Adrenal gland (tissue), 12 donors: Measurements from ENCODE around the gene OR6M1. TPM values are rescaled to one million over a fixed set of nuclear protein-coding genes. Genes with fewer than 3 reads are reported as not detected.

Experiments
- DNase-seq, 7 donors: peaks; one replicate each; pipeline ENCODE4 v3.0.0-alpha.2; 2019 to 2020
- H3K27ac ChIP-seq, 5 donors: fragments of 200-600 bp; sonication (generic) in 4 of 5; 1 replicate in 3 of 5; 2 replicates in 2 of 5; pipeline versions ENCODE4 v1.5.1 to v1.8.0; 2016 to 2020; ENCODE audit warnings: mild to moderate bottlenecking in 1 of 5
- H3K27me3 ChIP-seq: fragments of 200-600 bp; 2 replicates; pipeline ENCODE4 v1.8.0; 2021
- H3K36me3 ChIP-seq, 2 donors: fragments of 200-600 bp; replicated peaks in 1 of 2; 1 replicate in 1 of 2; 2 replicates in 1 of 2; pipeline versions ENCODE4 v1.5.1 to v1.8.0; 2018 to 2022
- H3K4me1 ChIP-seq, 2 donors: fragments of 200-600 bp; replicated peaks in 1 of 2; 1 replicate in 1 of 2; 2 replicates in 1 of 2; pipeline versions ENCODE4 v1.5.1 to v1.8.0; 2018 to 2021
- H3K4me3 ChIP-seq, 4 donors: fragments of 200-600 bp; sonication (generic) in 3 of 4; one replicate each; pipeline ENCODE4 v1.5.1; 2016 to 2018
- H3K9me3 ChIP-seq, 3 donors: fragments of 200-600 bp; sonication (generic) in 1 of 3; replicated peaks in 1 of 3; 1 replicate in 2 of 3; 2 replicates in 1 of 3; pipeline versions ENCODE4 v1.5.1 to v1.8.0; 2016 to 2021
- CTCF ChIP-seq, 6 experiments: fragments of 450-650 bp in 4 of 6; fragments of 200-600 bp in 2 of 6; sonication (generic) in 1 of 6; IDR thresholded peaks; 1 replicate in 5 of 6; 2 replicates in 1 of 6; pipeline versions ENCODE4 v1.5.1 to v1.8.0; 2016 to 2021; ENCODE audit warnings: antibody characterized with exemption in 6 of 6, mild to moderate bottlenecking in 2 of 6, moderate library complexity in 1 of 6
- POLR2A ChIP-seq, 2 donors: fragments of 450-650 bp; IDR thresholded peaks; one replicate each; pipeline ENCODE4 v1.6.1; 2017; ENCODE audit warnings: antibody characterized with exemption in 2 of 2, mild to moderate bottlenecking in 2 of 2, moderate library complexity in 1 of 2
- WGBS, 4 donors: extraction: QIAGEN DNeasy Blood & Tissue Kit in 2 of 4; methylation state at CpG; one replicate each; pipeline versions ENCODE4 v1.1.5 to v1.1.7; 2013 to 2017; 5-methylcytosine and 5-hydroxymethylcytosine counted together
- intact Hi-C, 2 donors: fragments of 100-400 bp; cut with DNase I; formaldehyde crosslinking; loops; one replicate each; pipeline versions ENCODE4 v1.14.1 to v1.15.0; 2022 to 2023
- polyA plus RNA-seq, 3 donors: library from polyadenylated mRNA; stranded (reverse); fragments of 200-250 nt in 2 of 3; fragments of 350-450 nt in 1 of 3; fragmentation: Illumina TruSeq in 1 of 3; extraction: RNeasy Lipid Tissue Mini Kit (QIAGEN cat#74804) in 1 of 3; gene quantifications; one replicate each; pipeline ENCODE4 v1.2.3, GENCODE V29; 2013 to 2014
- total RNA-seq, 9 donors: library from RNA; depleted of rRNA in 4 of 9; stranded (reverse); fragments of >200 nt in 4 of 9; fragments of 120-200 nt in 1 of 9; fragmentation: NEBNext Ultra II Directional in 1 of 9; extraction: Animal tissue kit (Norgen Biotek cat#: 25700) in 1 of 9; gene quantifications; one replicate each; pipeline versions ENCODE4 v1.1.0 to v1.2.4, GENCODE V29; 2013 to 2023
- donor health status: healthy with polysubstance abuse.
- donor health status: Bipolar disorder and iron deficiency.
- donor health status: DM: yes; HTN: yes; CAD: no.
- donor health status: DM: no; HTN: no; CAD: no.
- donor health status: DM: no; HTN: no; CAD: no.
- donor health status: DM: yes; HTN: yes; CAD: no.

OR6M1 gene
- total and polyA plus RNA-seq, 12 donors = not detected

- H3K9me3 ChIP-seq = no peaks in the 10 kb centered on the region
- H3K4me3 ChIP-seq = no peak overlapping the region
- DNase-seq = no peak
- H3K4me1 ChIP-seq = no peaks in the 10 kb centered on the region
- H3K27ac ChIP-seq = no peak overlapping the region
- peaks cover 9% of the 10 kb centered on the region for H3K27me3 ChIP-seq
- intact Hi-C loops = no loop called here
- no peak for TF ChIP-seq CTCF (IDR thresholded peaks at IDR 0.05)
- H3K36me3 ChIP-seq = no peaks in the 10 kb centered on the region
- 50 to 77% (median 65%) methylated on average over 2 of the region's 2 CpGs for WGBS, 4 donors
Observed at GRCh38 chr11:123833095-123833494, 26.9 kb upstream of the OR6M1 start.

DNA sequence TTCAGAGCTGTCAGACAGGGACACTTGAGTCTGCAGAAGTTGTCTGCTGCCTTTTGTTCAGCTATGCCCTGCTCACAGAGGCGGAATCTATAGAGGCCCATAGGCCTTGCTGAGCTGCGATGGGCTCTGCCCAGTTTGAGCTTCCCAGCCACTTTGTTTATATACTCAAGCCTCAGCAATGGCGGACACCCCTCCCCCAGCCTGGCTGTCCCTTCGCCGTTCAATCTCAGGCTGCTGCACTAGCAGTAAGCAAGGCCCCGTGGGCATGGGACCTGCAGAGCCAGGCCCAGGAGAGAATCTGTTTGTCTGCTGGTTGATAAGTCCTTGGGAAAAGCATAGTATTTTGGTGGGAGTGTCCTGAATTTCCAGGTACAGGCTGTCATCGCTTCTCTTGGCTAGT lies 23.6 kb upstream of the OR6M1 start:
- TF ChIP-seq CTCF (IDR thresholded peaks at IDR 0.05) (no peak), POLR2A (IDR thresholded peaks at IDR 0.05) (no peak)
- Histone ChIP-seq H3K4me1 (no peaks in the 10 kb centered on the region), H3K4me3 (no peak overlapping the region), H3K27me3 (peaks cover 9% of the 10 kb centered on the region), H3K9me3 (no peaks in the 10 kb centered on the region), H3K36me3 (no peaks in the 10 kb centered on the region), H3K27ac (no peak overlapping the region)
- no peak for DNase-seq
- intact Hi-C loops = no loop called here
- 72 to 91% (median 91%) methylated on average over 4 to 7 of the region's 7 CpGs; no CpG with 5 or more reads in 1 of the 4 donors for WGBS, 4 donors

- no peak for DNase-seq
- no peaks in the 10 kb centered on the region for H3K27me3 ChIP-seq
- no peaks in the 10 kb centered on the region for H3K9me3 ChIP-seq
- WGBS, 4 donors = 19 to 29% (median 26%) methylated on average over 3 of the region's 3 CpGs
- H3K4me1 ChIP-seq = no peaks in the 10 kb centered on the region
- no peak overlapping the region for H3K27ac ChIP-seq
- no peak for TF ChIP-seq CTCF (IDR thresholded peaks at IDR 0.05)
- no peak for TF ChIP-seq POLR2A (IDR thresholded peaks at IDR 0.05)
- H3K4me3 ChIP-seq = no peak overlapping the region
- intact Hi-C loops = no loop called here
- no peaks in the 10 kb centered on the region for H3K36me3 ChIP-seq
Observed at GRCh38 chr11:123822599-123822998, 16.4 kb upstream of the OR6M1 start.

- Histone ChIP-seq H3K27me3 (no peaks in the 10 kb centered on the region), H3K9me3 (no peaks in the 10 kb centered on the region), H3K4me3 (no peak overlapping the region), H3K27ac (no peak overlapping the region), H3K4me1 (no peaks in the 10 kb centered on the region), H3K36me3 (no peaks in the 10 kb centered on the region)
- DNase-seq = no peak
- 9 to 34% (median 15%) methylated on average over 2 of the region's 2 CpGs for WGBS, 4 donors
- TF ChIP-seq CTCF (IDR thresholded peaks at IDR 0.05) (no peak), POLR2A (IDR thresholded peaks at IDR 0.05) (no peak)
- intact Hi-C loops = no loop called here
Observed at GRCh38 chr11:123822032-123822431, 15.9 kb upstream of the OR6M1 start.
